ENCODE measurements around the gene PDGFRB.

The PDGFRB gene

GRCh38 chr5:150124111-150124557 is 31.5 kb downstream of the PDGFRB start:
- TF ChIP-seq, protein P1, sequence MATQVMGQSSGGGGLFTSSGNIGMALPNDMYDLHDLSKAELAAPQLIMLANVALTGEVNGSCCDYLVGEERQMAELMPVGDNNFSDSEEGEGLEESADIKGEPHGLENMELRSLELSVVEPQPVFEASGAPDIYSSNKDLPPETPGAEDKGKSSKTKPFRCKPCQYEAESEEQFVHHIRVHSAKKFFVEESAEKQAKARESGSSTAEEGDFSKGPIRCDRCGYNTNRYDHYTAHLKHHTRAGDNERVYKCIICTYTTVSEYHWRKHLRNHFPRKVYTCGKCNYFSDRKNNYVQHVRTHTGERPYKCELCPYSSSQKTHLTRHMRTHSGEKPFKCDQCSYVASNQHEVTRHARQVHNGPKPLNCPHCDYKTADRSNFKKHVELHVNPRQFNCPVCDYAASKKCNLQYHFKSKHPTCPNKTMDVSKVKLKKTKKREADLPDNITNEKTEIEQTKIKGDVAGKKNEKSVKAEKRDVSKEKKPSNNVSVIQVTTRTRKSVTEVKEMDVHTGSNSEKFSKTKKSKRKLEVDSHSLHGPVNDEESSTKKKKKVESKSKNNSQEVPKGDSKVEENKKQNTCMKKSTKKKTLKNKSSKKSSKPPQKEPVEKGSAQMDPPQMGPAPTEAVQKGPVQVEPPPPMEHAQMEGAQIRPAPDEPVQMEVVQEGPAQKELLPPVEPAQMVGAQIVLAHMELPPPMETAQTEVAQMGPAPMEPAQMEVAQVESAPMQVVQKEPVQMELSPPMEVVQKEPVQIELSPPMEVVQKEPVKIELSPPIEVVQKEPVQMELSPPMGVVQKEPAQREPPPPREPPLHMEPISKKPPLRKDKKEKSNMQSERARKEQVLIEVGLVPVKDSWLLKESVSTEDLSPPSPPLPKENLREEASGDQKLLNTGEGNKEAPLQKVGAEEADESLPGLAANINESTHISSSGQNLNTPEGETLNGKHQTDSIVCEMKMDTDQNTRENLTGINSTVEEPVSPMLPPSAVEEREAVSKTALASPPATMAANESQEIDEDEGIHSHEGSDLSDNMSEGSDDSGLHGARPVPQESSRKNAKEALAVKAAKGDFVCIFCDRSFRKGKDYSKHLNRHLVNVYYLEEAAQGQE (IDR thresholded peaks at IDR 0.05; ENCODE audit: low read depth), result no peak
- TF ChIP-seq CEBPB (IDR thresholded peaks at IDR 0.05) (no peak), NFIC (IDR thresholded peaks at IDR 0.05) (no peak), FOXM1 (IDR thresholded peaks at IDR 0.05; ENCODE audit: borderline replicate concordance, low read depth) (no peak), ZBTB7A (IDR thresholded peaks at IDR 0.05; ENCODE audit: low read depth) (no peak), YY1 (IDR thresholded peaks at IDR 0.05; ENCODE audit: low read depth) (no peak), CREB1 (IDR thresholded peaks at IDR 0.05; ENCODE audit: low read depth) (no peak), TAF1 (IDR thresholded peaks at IDR 0.05; ENCODE audit: low read depth) (no peak), MAX (IDR thresholded peaks at IDR 0.05) (no peak), TCF12 (IDR thresholded peaks at IDR 0.05; ENCODE audit: low read depth) (no peak), TEAD4 (IDR thresholded peaks at IDR 0.05) (no peak), RAD21 (IDR thresholded peaks at IDR 0.05; ENCODE audit: low read depth) (no peak)
- TF ChIP-seq, protein P2, sequence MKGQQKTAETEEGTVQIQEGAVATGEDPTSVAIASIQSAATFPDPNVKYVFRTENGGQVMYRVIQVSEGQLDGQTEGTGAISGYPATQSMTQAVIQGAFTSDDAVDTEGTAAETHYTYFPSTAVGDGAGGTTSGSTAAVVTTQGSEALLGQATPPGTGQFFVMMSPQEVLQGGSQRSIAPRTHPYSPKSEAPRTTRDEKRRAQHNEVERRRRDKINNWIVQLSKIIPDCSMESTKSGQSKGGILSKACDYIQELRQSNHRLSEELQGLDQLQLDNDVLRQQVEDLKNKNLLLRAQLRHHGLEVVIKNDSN (IDR thresholded peaks at IDR 0.05), result no peak

- TF ChIP-seq TEAD4 (IDR thresholded peaks at IDR 0.05), result no peak
- TF ChIP-seq MAX (IDR thresholded peaks at IDR 0.05), result no peak
These were observed 32.1 kb downstream of the PDGFRB start for GRCh38 chr5:150123542-150123941.

DNA sequence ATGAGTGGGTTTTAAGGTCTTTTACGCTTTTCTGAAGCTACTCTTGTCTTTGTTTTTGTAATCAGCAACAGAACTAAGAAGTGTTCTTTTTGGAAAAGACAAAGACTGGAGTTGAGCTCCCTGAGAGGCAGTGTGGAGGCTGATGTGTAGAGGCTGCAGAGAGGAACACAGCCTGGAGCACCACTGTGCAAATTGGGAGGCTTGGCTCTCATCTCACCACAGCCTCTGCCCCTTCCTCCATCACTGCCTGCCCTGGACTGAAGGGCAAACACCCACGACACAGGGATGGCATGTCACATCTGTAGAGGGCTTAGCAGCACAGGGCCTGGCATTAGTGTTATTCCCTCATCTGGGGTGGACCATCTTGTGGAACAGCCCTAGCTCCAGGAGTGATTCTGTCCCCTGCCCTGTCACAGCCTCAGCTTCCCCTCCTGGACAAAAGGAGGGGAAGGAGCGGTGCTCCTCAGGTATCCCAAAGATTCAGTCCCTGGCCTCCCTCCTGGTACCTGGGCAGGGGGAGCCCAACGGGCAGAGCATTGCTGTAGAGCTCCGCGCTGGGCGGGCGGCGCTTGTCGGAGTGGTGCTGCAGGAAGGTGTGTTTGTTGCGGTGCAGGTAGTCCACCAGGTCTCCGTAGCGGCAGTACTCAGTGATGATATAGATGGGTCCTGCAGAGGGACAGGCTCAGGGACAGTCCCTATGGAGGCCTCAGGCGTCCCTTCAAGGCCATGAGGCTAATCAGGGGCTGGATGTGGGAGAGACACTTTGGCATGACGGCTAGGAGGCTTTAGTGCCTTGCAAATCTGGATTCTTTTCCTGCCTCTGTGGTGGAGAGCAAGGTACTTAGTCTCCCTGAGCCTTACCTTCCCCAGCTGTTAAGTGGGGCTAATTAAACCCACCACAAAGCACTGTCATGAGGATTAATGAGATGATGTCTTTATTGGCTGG is 32.8 kb downstream of the PDGFRB start:
- no peak for TF ChIP-seq MAX (IDR thresholded peaks at IDR 0.05)
- TF ChIP-seq TAF1 (IDR thresholded peaks at IDR 0.05; ENCODE audit: low read depth), result no peak
- TF ChIP-seq, protein P1 (IDR thresholded peaks at IDR 0.05; ENCODE audit: low read depth), result no peak
- no peak for TF ChIP-seq ZBTB7A (IDR thresholded peaks at IDR 0.05; ENCODE audit: low read depth)
- no peak for TF ChIP-seq CREB1 (IDR thresholded peaks at IDR 0.05; ENCODE audit: low read depth)
- TF ChIP-seq CEBPB (IDR thresholded peaks at IDR 0.05), result no peak
- TF ChIP-seq, protein P2 (IDR thresholded peaks at IDR 0.05), result no peak
- TF ChIP-seq RAD21 (IDR thresholded peaks at IDR 0.05; ENCODE audit: low read depth), result no peak
- TF ChIP-seq TEAD4 (IDR thresholded peaks at IDR 0.05), result no peak
- no peak for TF ChIP-seq FOXM1 (IDR thresholded peaks at IDR 0.05; ENCODE audit: borderline replicate concordance, low read depth)
- TF ChIP-seq EGR1 (IDR thresholded peaks at IDR 0.05), result no peak
- TF ChIP-seq YY1 (IDR thresholded peaks at IDR 0.05; ENCODE audit: low read depth), result no peak
- TF ChIP-seq NFIC (IDR thresholded peaks at IDR 0.05), result no peak

GRCh38 chr5:150122158-150122510 is 33.5 kb downstream of the PDGFRB start:
- no peak for TF ChIP-seq MAX (IDR thresholded peaks at IDR 0.05)
- no peak for TF ChIP-seq EGR1 (IDR thresholded peaks at IDR 0.05)
- no peak for TF ChIP-seq TEAD4 (IDR thresholded peaks at IDR 0.05)
- TF ChIP-seq, protein P2 (IDR thresholded peaks at IDR 0.05), result no peak
- TF ChIP-seq FOXM1 (IDR thresholded peaks at IDR 0.05; ENCODE audit: borderline replicate concordance, low read depth), result no peak
- no peak for TF ChIP-seq ZBTB7A (IDR thresholded peaks at IDR 0.05; ENCODE audit: low read depth)
- no peak for TF ChIP-seq EP300 (IDR thresholded peaks at IDR 0.05; ENCODE audit: borderline replicate concordance)
- TF ChIP-seq NFIC (IDR thresholded peaks at IDR 0.05), result no peak
- TF ChIP-seq CEBPB (IDR thresholded peaks at IDR 0.05), result no peak
- TF ChIP-seq, protein P1 (IDR thresholded peaks at IDR 0.05; ENCODE audit: low read depth), result no peak
- TF ChIP-seq TAF1 (IDR thresholded peaks at IDR 0.05; ENCODE audit: low read depth), result no peak
- TF ChIP-seq CREB1 (IDR thresholded peaks at IDR 0.05; ENCODE audit: low read depth), result no peak
- no peak for TF ChIP-seq YY1 (IDR thresholded peaks at IDR 0.05; ENCODE audit: low read depth)
- no peak for TF ChIP-seq RAD21 (IDR thresholded peaks at IDR 0.05; ENCODE audit: low read depth)
- no peak for TF ChIP-seq TCF12 (IDR thresholded peaks at IDR 0.05; ENCODE audit: low read depth)
